Subcutaneous adipose tissue (tissue), 4 donors: ENCODE results near the gene STEAP3. TPM values are rescaled to one million over a fixed set of nuclear protein-coding genes. Genes with fewer than 3 reads are reported as not detected.

Source experiments
- total RNA-seq, 4 donors: library from RNA; depleted of rRNA; stranded (reverse); fragments of >200 nt; gene quantifications; one replicate each; pipeline ENCODE4 v1.1.0, GENCODE V29; 2016
- TF ChIP-seq, protein P1 (sequence below): fragments of 450-650 bp; IDR thresholded peaks from one replicate; pipeline ENCODE4 v1.5.1; 2016; ENCODE audit warnings: low read depth, mild to moderate bottlenecking, control low read depth, antibody characterized with exemption, moderate library complexity

Gene STEAP3
- total RNA-seq, 4 donors from 2014 or later, result 11.0 to 17.9 (median 14.4) TPM

DNA sequence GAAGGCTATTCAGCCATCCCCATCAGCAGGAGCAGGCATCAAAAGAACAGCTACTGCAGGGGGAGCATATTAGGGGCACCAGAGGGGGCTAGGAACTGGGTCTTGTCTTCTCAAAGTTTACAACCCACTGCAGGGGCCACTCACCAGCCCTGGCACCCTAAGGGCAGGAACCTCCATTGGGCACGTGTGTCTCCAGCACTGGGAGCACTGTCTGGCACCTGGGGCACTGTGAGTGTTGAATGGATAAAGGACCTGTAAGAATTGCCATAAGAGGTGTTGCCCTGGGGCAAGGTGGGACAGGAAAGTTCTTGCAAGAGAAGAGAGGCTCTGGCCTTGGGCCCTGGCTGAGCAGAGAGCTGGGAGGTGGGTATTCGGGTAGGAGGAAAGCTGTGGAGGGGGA is 1.4 kb upstream of the STEAP3 start:
- TF ChIP-seq, protein P1, sequence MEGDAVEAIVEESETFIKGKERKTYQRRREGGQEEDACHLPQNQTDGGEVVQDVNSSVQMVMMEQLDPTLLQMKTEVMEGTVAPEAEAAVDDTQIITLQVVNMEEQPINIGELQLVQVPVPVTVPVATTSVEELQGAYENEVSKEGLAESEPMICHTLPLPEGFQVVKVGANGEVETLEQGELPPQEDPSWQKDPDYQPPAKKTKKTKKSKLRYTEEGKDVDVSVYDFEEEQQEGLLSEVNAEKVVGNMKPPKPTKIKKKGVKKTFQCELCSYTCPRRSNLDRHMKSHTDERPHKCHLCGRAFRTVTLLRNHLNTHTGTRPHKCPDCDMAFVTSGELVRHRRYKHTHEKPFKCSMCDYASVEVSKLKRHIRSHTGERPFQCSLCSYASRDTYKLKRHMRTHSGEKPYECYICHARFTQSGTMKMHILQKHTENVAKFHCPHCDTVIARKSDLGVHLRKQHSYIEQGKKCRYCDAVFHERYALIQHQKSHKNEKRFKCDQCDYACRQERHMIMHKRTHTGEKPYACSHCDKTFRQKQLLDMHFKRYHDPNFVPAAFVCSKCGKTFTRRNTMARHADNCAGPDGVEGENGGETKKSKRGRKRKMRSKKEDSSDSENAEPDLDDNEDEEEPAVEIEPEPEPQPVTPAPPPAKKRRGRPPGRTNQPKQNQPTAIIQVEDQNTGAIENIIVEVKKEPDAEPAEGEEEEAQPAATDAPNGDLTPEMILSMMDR, result no peak

DNA sequence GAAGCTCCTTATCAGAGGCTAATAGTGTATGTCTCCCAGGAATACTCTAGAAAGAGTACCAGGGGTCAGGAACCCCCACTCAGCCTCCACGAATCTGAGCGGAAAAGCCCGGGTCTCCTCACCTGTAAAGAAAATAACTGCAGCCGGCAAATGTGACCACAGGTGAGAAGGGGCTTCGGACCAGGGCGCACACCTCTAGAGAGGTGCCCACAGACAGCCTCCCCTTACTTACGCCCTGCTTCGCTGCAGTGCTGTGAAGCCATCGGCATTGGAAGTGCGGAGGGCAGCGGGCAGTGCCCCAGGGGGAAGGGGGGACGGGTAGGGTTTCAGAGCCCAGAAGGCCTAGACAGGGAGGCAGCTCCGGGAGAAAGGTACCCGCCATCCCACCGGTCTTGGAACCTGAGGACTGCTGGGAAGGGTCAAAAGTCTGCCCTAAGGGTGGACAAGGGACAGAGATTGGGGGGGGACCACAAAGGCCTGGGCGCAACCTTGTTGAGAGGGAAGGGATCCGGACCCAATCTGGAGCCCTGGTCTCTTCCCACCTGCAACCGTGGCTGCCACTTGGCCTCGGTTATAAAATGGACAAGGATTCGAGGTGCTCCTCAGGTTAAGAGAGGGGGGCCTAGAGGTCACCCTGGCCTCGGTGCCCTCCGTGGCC is 642 bp upstream of the STEAP3 start:
- TF ChIP-seq, protein P1, result no peak

DNA sequence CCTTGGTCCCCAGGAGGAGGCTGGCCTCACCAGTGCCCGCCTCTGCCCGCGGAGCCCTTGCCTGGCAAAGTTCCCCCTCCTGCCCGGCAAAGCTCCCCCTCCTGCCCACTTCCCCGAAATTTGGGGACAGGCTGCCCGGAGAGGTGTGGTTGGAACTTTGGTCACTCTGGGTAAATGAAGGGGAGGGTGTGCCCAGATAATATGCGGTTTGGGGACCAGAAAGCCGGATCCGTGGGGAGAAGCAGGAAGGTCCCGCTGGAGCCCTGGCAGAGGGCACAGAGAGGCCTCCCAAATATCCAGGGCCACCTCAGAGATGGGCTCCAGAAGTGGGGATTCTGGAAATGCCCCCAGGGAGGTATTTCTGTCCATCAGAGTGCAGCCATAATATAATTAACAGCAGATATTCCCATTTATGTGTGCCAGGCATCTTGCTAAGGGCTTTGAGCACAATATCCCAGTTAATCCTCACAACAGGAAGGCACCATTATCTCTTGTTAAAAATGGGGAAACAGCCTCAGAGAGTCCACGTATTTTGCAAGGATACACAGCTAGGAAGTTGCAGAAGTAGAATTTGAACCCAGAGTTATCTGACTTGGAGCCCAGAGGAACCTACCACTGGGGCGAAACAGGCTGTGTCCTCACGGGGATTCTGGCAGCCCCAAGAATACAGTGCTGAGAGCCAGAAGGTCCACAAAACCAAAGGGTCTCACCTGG is 914 bp downstream of the STEAP3 start:
- TF ChIP-seq, protein P1, result no peak

DNA sequence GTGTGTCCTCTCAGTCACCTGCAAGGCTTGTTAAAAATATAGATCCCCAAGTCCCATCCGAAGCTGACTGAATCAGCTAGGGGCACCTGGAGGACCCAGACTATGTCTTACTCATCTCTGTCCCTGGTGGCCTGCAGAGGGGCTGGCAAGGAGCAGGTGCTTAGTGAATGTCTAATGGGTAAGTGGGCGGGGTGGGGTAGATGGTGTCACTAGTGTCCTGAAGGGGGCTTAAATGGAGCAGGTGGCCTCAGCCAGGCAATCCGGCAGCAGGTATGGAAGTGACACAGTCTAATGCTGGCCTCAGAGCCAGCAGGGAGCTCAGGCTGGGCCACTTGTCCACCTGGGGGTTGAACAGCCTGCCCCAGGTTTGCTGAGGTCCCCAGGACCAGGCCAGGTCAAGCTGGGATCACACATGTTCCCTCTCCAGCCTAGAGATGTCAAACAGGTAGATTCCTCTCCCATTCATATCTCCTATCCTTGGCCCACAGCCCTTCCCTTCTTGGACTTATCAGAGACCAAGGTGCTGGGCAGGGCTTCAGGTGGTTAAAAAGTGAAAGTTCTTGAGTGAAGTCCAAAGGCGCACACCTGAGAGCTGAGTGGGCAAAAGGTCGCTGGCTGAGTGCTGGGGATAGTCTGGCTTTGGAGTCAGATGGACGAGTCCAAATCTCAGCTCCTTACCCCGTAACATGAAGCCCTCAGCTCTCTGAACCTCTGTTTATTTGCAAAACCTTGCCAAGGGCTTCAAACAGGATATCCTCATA is 1.7 kb downstream of the STEAP3 start:
- TF ChIP-seq, protein P1, result no peak

DNA sequence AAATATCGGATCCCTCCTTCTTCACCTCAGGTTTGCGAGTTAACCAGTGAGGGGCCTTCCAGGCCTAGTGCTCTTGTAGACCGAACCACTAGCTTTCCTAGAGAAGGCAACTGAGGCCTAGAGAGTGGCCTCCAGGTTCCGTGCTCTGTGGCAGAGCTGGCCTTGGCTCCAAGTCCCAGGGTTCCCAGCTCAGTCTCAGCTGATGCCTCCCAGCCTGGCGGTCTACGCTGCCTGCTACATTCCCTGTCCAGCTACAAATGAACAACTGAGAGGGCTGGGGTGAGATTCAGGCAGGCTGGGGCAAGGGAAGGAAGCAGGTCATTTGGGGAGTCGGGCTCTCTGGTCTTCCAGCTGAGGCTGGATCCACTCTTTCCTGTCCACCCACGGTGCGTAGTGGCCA is 2.3 kb downstream of the STEAP3 start:
- TF ChIP-seq, protein P1, result no peak

DNA sequence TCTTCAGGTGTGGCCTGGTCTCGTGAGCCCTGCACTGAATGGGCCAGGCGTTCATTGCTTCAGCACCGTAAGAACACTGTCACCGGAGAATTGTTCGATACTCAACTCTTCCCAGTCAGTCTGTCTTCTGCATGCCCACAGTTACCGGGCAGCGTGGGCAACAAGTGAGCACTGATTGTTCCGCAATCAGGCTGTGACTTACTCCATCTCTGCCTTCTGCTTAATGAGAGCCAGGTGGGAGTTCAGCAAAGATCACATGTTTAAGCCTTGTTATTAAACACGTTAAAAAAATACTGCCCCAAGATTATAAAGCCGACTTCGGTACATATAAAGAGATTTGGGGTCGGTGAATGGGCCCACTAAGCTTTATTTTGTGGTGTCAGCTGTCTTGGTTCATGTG is 3.7 kb downstream of the STEAP3 start:
- TF ChIP-seq, protein P1, result no peak

DNA sequence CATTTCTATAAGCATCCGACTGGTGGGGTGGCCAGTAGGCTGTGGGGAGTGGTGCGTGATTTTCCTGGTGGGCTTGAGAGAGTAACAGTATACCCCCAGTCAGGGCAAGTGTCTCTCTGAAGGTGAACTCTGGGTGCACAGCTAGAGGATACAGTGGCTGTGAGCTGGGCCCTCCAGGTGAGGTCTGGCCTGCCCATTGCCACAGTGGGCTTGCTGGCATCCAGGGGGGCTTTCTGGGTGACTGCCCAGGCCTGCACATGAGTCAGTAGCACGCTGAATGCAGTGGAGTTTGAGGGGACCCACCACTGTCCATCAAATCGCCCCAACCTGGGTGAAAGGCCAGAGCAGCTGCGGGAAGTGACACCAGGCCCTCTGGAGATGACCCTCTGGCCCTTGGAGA is 4.5 kb downstream of the STEAP3 start:
- TF ChIP-seq, protein P1, result no peak
